NCI-H146 (cell line): Measurements from ENCODE around the gene ACE2.
"Not testable (repeated sequence)": the region's sequence is repeated elsewhere in the genome, so short reads cannot be mapped to it uniquely, and the experiment has no call there.

ENCODE experiments used
- DNase-seq: peaks from one replicate; lab custom pipeline; 2025; lab: John Stamatoyannopoulos, UW

Gene ACE2

GRCh38 chrX:15600745-15601144, at the start of gene ACE2:
ACE2 (minus strand) TSS chrX:15600960; CDS start chrX:15600911, 49 bp downstream.
- no peak for DNase-seq

- not testable (repeated sequence) for DNase-seq
Observed at GRCh38 chrX:15647510-15647909, 46.8 kb upstream of the ACE2 start.

GRCh38 chrX:15646543-15646942, 45.8 kb upstream of the ACE2 start:
- DNase-seq, result no peak

- no peak for DNase-seq
Observed at GRCh38 chrX:15646031-15646430, 45.3 kb upstream of the ACE2 start.

GRCh38 chrX:15645266-15645665, 44.5 kb upstream of the ACE2 start:
- no peak for DNase-seq

- no peak for DNase-seq
Observed at GRCh38 chrX:15644560-15644872, 43.8 kb upstream of the ACE2 start.

- no peak for DNase-seq
Observed at GRCh38 chrX:15643786-15644559, 43.2 kb upstream of the ACE2 start.

GRCh38 chrX:15631637-15632036, 30.9 kb upstream of the ACE2 start:
- no peak for DNase-seq

GRCh38 chrX:15623054-15623453, 22.3 kb upstream of the ACE2 start:
- no peak for DNase-seq

- DNase-seq, result no peak
Observed at GRCh38 chrX:15619053-15619755, 18.4 kb upstream of the ACE2 start.

- no peak for DNase-seq
Observed at GRCh38 chrX:15617111-15617510, 16.4 kb upstream of the ACE2 start.

- no peak for DNase-seq
Observed at GRCh38 chrX:15616531-15616930, 15.8 kb upstream of the ACE2 start.

- DNase-seq, result no peak
Observed at GRCh38 chrX:15607067-15607466, 6.3 kb upstream of the ACE2 start.

GRCh38 chrX:15606136-15606535, 5.4 kb upstream of the ACE2 start:
- no peak for DNase-seq

- DNase-seq, result no peak
Observed at GRCh38 chrX:15605226-15605625, 4.5 kb upstream of the ACE2 start.

GRCh38 chrX:15602761-15603160, 2.0 kb upstream of the ACE2 start:
- DNase-seq, result no peak

- DNase-seq, result no peak
Observed at GRCh38 chrX:15601932-15602331, 1.2 kb upstream of the ACE2 start.

- DNase-seq, result no peak
Observed at GRCh38 chrX:15600049-15600448, 711 bp downstream of the ACE2 start.

GRCh38 chrX:15599461-15599860, 1.3 kb downstream of the ACE2 start:
- DNase-seq, result no peak

- DNase-seq, result no peak
Observed at GRCh38 chrX:15598026-15598425, 2.7 kb downstream of the ACE2 start.

GRCh38 chrX:15594371-15594770, 6.4 kb downstream of the ACE2 start:
- no peak for DNase-seq

GRCh38 chrX:15579778-15580747, 20.7 kb downstream of the ACE2 start:
- no peak for DNase-seq

- DNase-seq, result no peak
Observed at GRCh38 chrX:15576019-15576418, 24.7 kb downstream of the ACE2 start.
